Measurements from ENCODE around the gene TRMT11.

TRMT11 gene

DNA sequence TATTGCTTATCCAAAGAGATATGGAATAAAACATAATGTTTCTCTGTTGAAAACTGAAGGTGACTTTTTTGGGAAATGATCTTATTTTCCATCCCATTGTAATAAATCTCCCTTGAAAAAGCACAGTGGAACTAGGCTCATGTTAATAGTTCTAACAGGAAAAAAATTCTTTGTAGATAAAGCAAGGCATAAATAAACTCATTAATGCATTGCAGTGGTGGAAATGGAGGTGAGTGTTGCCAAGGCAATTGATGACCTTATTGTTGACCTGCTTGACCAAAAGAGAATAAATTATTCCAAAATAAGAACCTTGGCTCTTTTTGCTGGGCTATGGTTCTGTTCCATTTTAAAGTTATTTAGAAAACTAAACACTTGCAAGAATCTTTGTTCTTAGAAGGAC is 55.2 kb downstream of the TRMT11 start:
- Histone ChIP-seq H3K4me1 (peaks cover 27% of the 10 kb centered on the region), H3K36me3 (ENCODE audit: control insufficient read depth, insufficient read depth, low read length) (no peaks in the 10 kb centered on the region), H3K9me3 (ENCODE audit: control insufficient read depth, low read length) (no peaks in the 10 kb centered on the region), H3K79me2 (peaks cover 12% of the 10 kb centered on the region), H3K9ac (no peak overlapping the region), H3K4me2 (ENCODE audit: low read length) (no peak overlapping the region), H2AFZ (no peak overlapping the region), H3K27me3 (ENCODE audit: control insufficient read depth, insufficient read depth, low read length) (no peaks in the 10 kb centered on the region), H3K4me3 (ENCODE audit: low read depth, low read length) (no peak overlapping the region), H3K27ac (peak overlapping the region; percentile 88)
- TF ChIP-seq, protein P1, sequence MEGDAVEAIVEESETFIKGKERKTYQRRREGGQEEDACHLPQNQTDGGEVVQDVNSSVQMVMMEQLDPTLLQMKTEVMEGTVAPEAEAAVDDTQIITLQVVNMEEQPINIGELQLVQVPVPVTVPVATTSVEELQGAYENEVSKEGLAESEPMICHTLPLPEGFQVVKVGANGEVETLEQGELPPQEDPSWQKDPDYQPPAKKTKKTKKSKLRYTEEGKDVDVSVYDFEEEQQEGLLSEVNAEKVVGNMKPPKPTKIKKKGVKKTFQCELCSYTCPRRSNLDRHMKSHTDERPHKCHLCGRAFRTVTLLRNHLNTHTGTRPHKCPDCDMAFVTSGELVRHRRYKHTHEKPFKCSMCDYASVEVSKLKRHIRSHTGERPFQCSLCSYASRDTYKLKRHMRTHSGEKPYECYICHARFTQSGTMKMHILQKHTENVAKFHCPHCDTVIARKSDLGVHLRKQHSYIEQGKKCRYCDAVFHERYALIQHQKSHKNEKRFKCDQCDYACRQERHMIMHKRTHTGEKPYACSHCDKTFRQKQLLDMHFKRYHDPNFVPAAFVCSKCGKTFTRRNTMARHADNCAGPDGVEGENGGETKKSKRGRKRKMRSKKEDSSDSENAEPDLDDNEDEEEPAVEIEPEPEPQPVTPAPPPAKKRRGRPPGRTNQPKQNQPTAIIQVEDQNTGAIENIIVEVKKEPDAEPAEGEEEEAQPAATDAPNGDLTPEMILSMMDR (IDR thresholded peaks at IDR 0.05): no peak

DNA sequence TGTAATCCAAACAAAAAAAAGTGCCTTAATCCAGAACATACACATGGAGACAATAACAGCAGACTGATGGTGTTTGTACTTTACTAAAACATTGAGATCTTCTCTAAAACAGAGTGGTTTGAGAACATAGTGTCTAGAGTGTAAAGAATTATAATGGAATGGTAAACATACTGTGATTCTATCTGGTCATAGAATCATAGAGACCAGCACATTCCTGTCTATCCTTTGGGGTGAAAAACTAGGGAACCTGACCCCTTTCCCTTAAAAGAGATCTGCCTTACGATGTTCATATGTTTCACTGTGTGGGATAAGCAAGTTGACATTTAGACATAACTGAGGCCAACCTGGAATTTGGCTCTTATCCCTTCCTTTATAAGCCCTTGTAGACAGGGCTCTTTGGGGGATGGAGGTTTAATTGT is 55.7 kb downstream of the TRMT11 start:
- Histone ChIP-seq H3K36me3 (ENCODE audit: control insufficient read depth, insufficient read depth, low read length) (no peaks in the 10 kb centered on the region), H3K4me3 (ENCODE audit: low read depth, low read length) (no peak overlapping the region), H3K4me2 (ENCODE audit: low read length) (peak overlapping the region; percentile 38), H3K9me3 (ENCODE audit: control insufficient read depth, low read length) (no peaks in the 10 kb centered on the region), H3K79me2 (peaks cover 12% of the 10 kb centered on the region), H3K27me3 (ENCODE audit: control insufficient read depth, insufficient read depth, low read length) (no peaks in the 10 kb centered on the region), H3K9ac (no peak overlapping the region), H2AFZ (no peak overlapping the region), H3K27ac (peak overlapping the region; percentile 88), H3K4me1 (peaks cover 27% of the 10 kb centered on the region)
- TF ChIP-seq, protein P1 (IDR thresholded peaks at IDR 0.05): no peak

DNA sequence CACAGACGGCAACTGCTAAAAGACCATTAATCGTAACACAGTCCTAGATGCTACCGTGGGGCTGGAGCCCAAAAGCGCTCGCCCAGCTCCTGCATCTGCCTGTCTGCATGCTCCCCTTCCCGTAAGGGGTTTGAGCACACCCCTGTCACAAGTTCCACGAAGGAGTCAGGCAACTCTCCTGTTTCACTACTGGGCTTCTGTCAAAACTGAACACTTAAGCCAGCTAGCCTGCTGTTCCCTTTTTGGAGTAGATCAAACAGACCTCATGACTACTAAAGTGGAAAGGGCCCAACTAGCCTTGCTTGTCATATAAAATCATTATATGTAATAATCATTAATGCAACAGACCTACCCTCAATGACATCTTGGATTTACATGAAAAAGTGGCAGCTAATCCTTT is 61.3 kb downstream of the TRMT11 start:
- TF ChIP-seq, protein P1 (IDR thresholded peaks at IDR 0.05): no peak
- Histone ChIP-seq H3K9me3 (ENCODE audit: control insufficient read depth, low read length) (no peaks in the 10 kb centered on the region), H3K27ac (no peak overlapping the region), H3K4me1 (peaks cover 22% of the 10 kb centered on the region), H3K27me3 (ENCODE audit: control insufficient read depth, insufficient read depth, low read length) (no peaks in the 10 kb centered on the region), H3K79me2 (peaks cover 14% of the 10 kb centered on the region), H3K4me2 (ENCODE audit: low read length) (no peak overlapping the region), H3K36me3 (ENCODE audit: control insufficient read depth, insufficient read depth, low read length) (no peaks in the 10 kb centered on the region), H3K4me3 (ENCODE audit: low read depth, low read length) (no peak overlapping the region), H2AFZ (no peak overlapping the region), H3K9ac (no peak overlapping the region)

DNA sequence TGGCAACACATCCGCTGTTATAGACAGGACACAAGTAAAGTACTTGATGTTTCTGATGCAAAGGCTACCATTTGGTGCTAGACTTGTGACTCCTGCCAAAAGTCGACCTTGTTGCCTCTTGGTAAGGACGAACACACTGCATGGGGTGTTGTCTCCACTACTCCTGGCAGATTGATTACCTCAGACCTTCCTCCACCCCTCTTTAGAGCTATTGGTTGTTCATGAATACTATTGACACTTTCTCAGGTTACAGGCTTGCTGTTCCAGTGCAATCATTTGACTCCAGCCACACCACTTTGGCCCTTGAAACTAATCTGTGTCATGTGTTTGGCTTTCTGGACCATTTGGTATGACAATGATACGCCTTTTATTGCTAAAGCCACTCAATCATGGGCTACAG is 62.3 kb downstream of the TRMT11 start:
- H3K27ac ChIP-seq: peak overlapping the region; percentile 7
- H3K9me3 ChIP-seq (ENCODE audit: control insufficient read depth, low read length): no peaks in the 10 kb centered on the region
- H3K27me3 ChIP-seq (ENCODE audit: control insufficient read depth, insufficient read depth, low read length): no peaks in the 10 kb centered on the region
- peaks cover 14% of the 10 kb centered on the region for H3K79me2 ChIP-seq
- H3K4me2 ChIP-seq (ENCODE audit: low read length): no peak overlapping the region
- H3K36me3 ChIP-seq (ENCODE audit: control insufficient read depth, insufficient read depth, low read length): no peaks in the 10 kb centered on the region
- no peak overlapping the region for H3K9ac ChIP-seq
- TF ChIP-seq, protein P1 (IDR thresholded peaks at IDR 0.05): no peak
- H3K4me3 ChIP-seq (ENCODE audit: low read depth, low read length): no peak overlapping the region
- no peak overlapping the region for H2AFZ ChIP-seq
- peaks cover 31% of the 10 kb centered on the region for H3K4me1 ChIP-seq

DNA sequence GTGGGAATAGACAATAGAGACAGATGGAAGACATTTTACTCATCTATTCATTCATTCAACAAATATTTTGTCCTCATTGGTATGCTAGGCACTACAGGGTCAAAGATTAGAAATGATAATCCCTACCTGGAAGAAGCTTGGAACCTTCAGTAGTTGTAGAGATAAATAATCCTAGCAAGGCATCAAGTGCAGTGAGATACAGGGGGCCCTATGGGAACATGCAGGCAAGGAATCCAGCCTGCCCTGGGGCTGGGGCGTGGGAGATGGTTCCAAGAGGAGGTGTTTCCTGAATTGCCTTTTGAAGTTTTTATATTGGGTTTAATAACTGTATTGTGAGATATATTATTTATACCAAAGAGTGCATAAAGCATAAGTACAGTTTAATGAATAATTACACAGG is 64.5 kb downstream of the TRMT11 start:
- TF ChIP-seq, protein P1 (IDR thresholded peaks at IDR 0.05): no peak
- Histone ChIP-seq H3K4me3 (ENCODE audit: low read depth, low read length) (no peak overlapping the region), H3K79me2 (peaks cover 2% of the 10 kb centered on the region), H3K4me1 (peaks cover 48% of the 10 kb centered on the region), H3K9ac (no peak overlapping the region), H3K4me2 (ENCODE audit: low read length) (no peak overlapping the region), H3K27ac (peak overlapping the region; percentile 99), H3K27me3 (ENCODE audit: control insufficient read depth, insufficient read depth, low read length) (no peaks in the 10 kb centered on the region), H3K9me3 (ENCODE audit: control insufficient read depth, low read length) (peaks cover 2% of the 10 kb centered on the region), H3K36me3 (ENCODE audit: control insufficient read depth, insufficient read depth, low read length) (no peaks in the 10 kb centered on the region), H2AFZ (no peak overlapping the region)

Data from parathyroid adenoma (tissue), 2 donors.